ENCODE measurements around the gene FAM210A.

DNA sequence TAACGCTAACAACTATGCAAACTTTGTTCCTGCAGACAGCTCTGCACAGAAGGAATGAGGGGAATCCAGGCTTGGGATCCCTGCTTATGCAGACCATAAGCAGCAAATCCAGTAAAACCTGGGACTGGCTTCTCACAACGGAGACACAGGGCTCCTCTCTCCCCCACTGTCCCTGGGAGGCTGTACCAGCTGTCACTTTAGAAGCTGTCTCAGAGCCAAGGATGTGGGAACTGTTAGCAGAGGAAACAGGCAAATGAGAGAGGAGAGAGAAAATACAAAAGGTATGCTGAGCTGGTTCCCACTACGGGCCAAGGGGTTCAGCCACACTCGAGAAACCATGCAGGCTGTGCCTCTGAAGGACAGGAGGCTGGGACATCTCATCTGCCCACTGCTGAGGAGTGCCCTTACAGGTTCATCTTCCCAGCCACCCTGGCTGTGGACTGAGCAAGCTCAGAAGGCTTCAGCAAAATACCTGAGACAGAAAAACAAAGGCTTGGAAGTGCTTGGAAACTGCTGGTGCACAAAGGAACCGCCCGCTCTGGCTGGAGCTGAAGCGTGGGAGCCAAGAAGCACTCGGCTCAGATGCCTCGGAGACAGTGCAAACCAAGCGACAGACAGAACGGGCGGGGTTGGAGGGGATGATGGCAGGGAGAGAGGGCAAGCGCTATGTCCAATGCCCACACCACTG lies 72.5 kb downstream of the FAM210A start:
- TF ChIP-seq ZNF274 (IDR thresholded peaks at IDR 0.05; ENCODE audit: low read depth, low read length) (no peak), SUZ12 (IDR thresholded peaks at IDR 0.05; ENCODE audit: extremely low read depth, insufficient read depth, insufficient read length) (no peak), YY1 (IDR thresholded peaks at IDR 0.05; ENCODE audit: insufficient read depth, insufficient read length) (no peak)

Data from NT2/D1 (cell line).